K562 (cell line): ENCODE data around the gene FMOD. TPM values are rescaled to one million over a fixed set of nuclear protein-coding genes. Genes with fewer than 3 reads are reported as not detected.

Experiments
- BRD4 ChIP-seq: fragments of 200-600 bp; sonication (generic); IDR thresholded peaks from 2 replicates; pipeline ENCODE4 v1.6.1; 2017; ENCODE audit warnings: inconsistent platforms
- BRD9 ChIP-seq: fragments of 450-650 bp; IDR thresholded peaks from 2 replicates; pipeline ENCODE4 v1.6.1; 2018; ENCODE audit warnings: low read depth; ENCODE audit not compliant: partially characterized antibody
- CBX2 ChIP-seq: fragments of 200-600 bp; sonication (generic); IDR thresholded peaks from one replicate; pipeline ENCODE4 v1.6.1; 2012; ENCODE audit warnings: mild to moderate bottlenecking, low read length, inconsistent platforms; ENCODE audit not compliant: insufficient read depth, poor library complexity, severe bottlenecking
- CBX3 ChIP-seq, 2 experiments: IDR thresholded peaks; 1 replicate in 1 of 2; 2 replicates in 1 of 2; pipeline ENCODE4 v1.6.1; 2012; ENCODE audit warnings: inconsistent platforms in 2 of 2, low read length in 2 of 2, borderline replicate concordance in 1 of 2, control low read depth in 1 of 2
- DDX20 ChIP-seq: fragments of 450-650 bp; IDR thresholded peaks from 2 replicates; pipeline ENCODE4 v1.6.1; 2016; ENCODE audit warnings: missing genetic modification characterization, low read depth, mild to moderate bottlenecking, missing compliant biosample characterization, moderate library complexity
- DIDO1 ChIP-seq: fragments of 450-650 bp; IDR thresholded peaks from 2 replicates; pipeline ENCODE4 v1.6.1; 2016; ENCODE audit warnings: low read depth, missing biosample characterization, missing genetic modification characterization
- E2F3 ChIP-seq: fragments of 250-450 bp; sonication (Bioruptor Pico); IDR thresholded peaks from 2 replicates; pipeline ENCODE4 v1.4.0; 2020; ENCODE audit warnings: mild to moderate bottlenecking
- ERF ChIP-seq: fragments of 450-650 bp; formaldehyde crosslinking; IDR thresholded peaks from 2 replicates; pipeline ENCODE4 v1.4.0; 2020; ENCODE audit warnings: mild to moderate bottlenecking, mixed read lengths
- GABPA ChIP-seq: fragments of 200-800 bp; sonication (Bioruptor generic); conservative IDR thresholded peaks from 2 replicates; pipeline ENCODE4 v1.6.1; 2016; ENCODE audit warnings: low read depth, missing genetic modification characterization, missing compliant biosample characterization
- GATA2 ChIP-seq: sonication (generic); formaldehyde crosslinking; IDR thresholded peaks from 2 replicates; pipeline ENCODE4 v1.4.0; 2020; ENCODE audit warnings: mild to moderate bottlenecking, missing genetic modification reagents
- HMBOX1 ChIP-seq: sonication (generic); IDR thresholded peaks from 2 replicates; pipeline ENCODE4 v1.6.1; 2016
- KDM5B ChIP-seq: fragments of 200-600 bp; sonication (generic); IDR thresholded peaks from 2 replicates; pipeline ENCODE4 v1.6.1; 2012; ENCODE audit warnings: low read depth, mild to moderate bottlenecking, moderate library complexity, low read length, control low read depth, inconsistent platforms; ENCODE audit not compliant: insufficient replicate concordance
- KLF10 ChIP-seq: fragments of 250-450 bp; sonication (Bioruptor Pico); IDR thresholded peaks from 2 replicates; pipeline ENCODE4 v1.6.1; 2021; ENCODE audit warnings: matching md5 sums
- RAD21 ChIP-seq, 2 experiments: fragments of 250-450 bp in 1 of 2; fragments of 450-650 bp in 1 of 2; sonication (Bioruptor Pico) in 1 of 2; formaldehyde crosslinking in 1 of 2; IDR thresholded peaks in 1 of 2; conservative IDR thresholded peaks in 1 of 2; 2 replicates each; pipeline versions ENCODE4 v1.4.0 to v1.8.0; 2020 to 2022; ENCODE audit warnings: mild to moderate bottlenecking in 2 of 2, moderate library complexity in 1 of 2
- SMARCB1 ChIP-seq: IDR thresholded peaks from 2 replicates; pipeline ENCODE4 v1.6.1; 2011; ENCODE audit warnings: improper control_type of control experiment, low read depth; ENCODE audit not compliant: insufficient read length
- SOX6 ChIP-seq: fragments of 450-650 bp; IDR thresholded peaks from 2 replicates; pipeline ENCODE4 v1.6.1; 2014; ENCODE audit warnings: mild to moderate bottlenecking
- SRF ChIP-seq, 2 experiments: fragments of 250-450, 450-650 bp in 1 of 2; sonication (Bioruptor Pico) in 1 of 2; sonication (generic) in 1 of 2; formaldehyde crosslinking; IDR thresholded peaks; 2 replicates each; pipeline versions ENCODE4 v1.5.0 to v1.5.1; 2020 to 2022; ENCODE audit warnings: mild to moderate bottlenecking in 1 of 2, missing genetic modification reagents in 1 of 2
- SRSF7 ChIP-seq: fragments of 200-400 bp; formaldehyde crosslinking; optimal IDR thresholded peaks from 2 replicates; pipeline ENCODE3; 2017; ENCODE audit warnings: mild to moderate bottlenecking, low read depth, low read length
- STAG1 ChIP-seq: sonication (generic); formaldehyde crosslinking; IDR thresholded peaks from 2 replicates; pipeline ENCODE4 v1.5.0; 2020; ENCODE audit warnings: missing genetic modification reagents, borderline replicate concordance
- TOE1 ChIP-seq, 2 experiments: fragments of 450-650 bp in 1 of 2; sonication (generic) in 1 of 2; formaldehyde crosslinking in 1 of 2; IDR thresholded peaks; 2 replicates each; pipeline versions ENCODE4 v1.7.1 to v1.8.0; 2016 to 2022; ENCODE audit warnings: borderline replicate concordance in 2 of 2, mild to moderate bottlenecking in 2 of 2, antibody characterized with exemption in 1 of 2, inconsistent platforms in 1 of 2, low read depth in 1 of 2, missing genetic modification reagents in 1 of 2, moderate library complexity in 1 of 2
- TRIM28 ChIP-seq: fragments of 450-650 bp; IDR thresholded peaks from 2 replicates; pipeline ENCODE4 v1.6.1; 2017
- polyA plus RNA-seq, 8 experiments: library from polyadenylated mRNA; depleted of rRNA in 4 of 8; stranded (reverse) in 5 of 8; unstranded in 3 of 8; fragments of >200 nt; fragmentation: Nextera tagmentation in 2 of 8; fragmentation: Illumina TruSeq in 1 of 8; extraction: Ambion mirVana in 2 of 8; extraction: Trizol in 1 of 8; gene quantifications; 2 replicates each; pipeline versions ENCODE4 v1.2.1 to v1.2.3, GENCODE V29; 2011 to 2014; ENCODE audit warnings: inconsistent platforms in 1 of 8, missing spikeins in 1 of 8
- total RNA-seq, 7 experiments: library from RNA; depleted of rRNA in 6 of 7; stranded (reverse); fragments of >200 nt in 6 of 7; fragmentation: Illumina TruSeq in 2 of 7; extraction: Trizol in 2 of 7; gene quantifications; 2 replicates each; pipeline versions ENCODE4 v1.2.1 to v1.2.3, GENCODE V29; 2011 to 2021; ENCODE audit warnings: low replicate concordance in 1 of 7
- TF ChIP-seq, protein P1 (sequence below): sonication (generic); formaldehyde crosslinking; IDR thresholded peaks from 2 replicates; pipeline ENCODE4 v1.8.1; 2023; ENCODE audit warnings: mild to moderate bottlenecking, missing genetic modification reagents
- TF ChIP-seq, protein P2 (sequence below): fragments of 250-450 bp; sonication (Bioruptor Pico); IDR thresholded peaks from 2 replicates; pipeline ENCODE4 v1.4.0; 2020; ENCODE audit warnings: borderline replicate concordance

FMOD gene
- total and polyA plus RNA-seq, 9 of the 15 experiments (the other 6 are each of a cell fraction or from before 2014, with no cell fraction given) = 0.03 to 0.13 (median 0.03) TPM; not detected in 6

- TF ChIP-seq SRSF7 (no peak), STAG1 (no peak), BRD9 (peak; percentile 58), KLF10 (no peak), ERF (CRISPR knock-in tag) (peak; percentile 36; the same call in 1 of the 2 replicates), SOX6 (peak; percentile 91), GATA2 (CRISPR knock-in tag) (peak; percentile 96), DIDO1 (tag) (no peak), KDM5B (peak; percentile 25), GABPA (tag) (no peak), BRD4 (no peak), RAD21 (CRISPR knock-in tag; conservative IDR thresholded peaks at IDR 0.05 in 1 of 2, IDR thresholded peaks at IDR 0.05 in 1 of 2) (peak; percentile 19 to 44; a peak in 3 of 4 replicates), CBX3 (IDR thresholded peaks at IDR 0.05; ENCODE audit: borderline replicate concordance in 1 of 2, low read length in 2 of 2) (no peak), SMARCB1 (no peak), TRIM28 (no peak), CBX2 (no peak), HMBOX1 (peak; percentile 99), TOE1 (IDR thresholded peaks at IDR 0.05; ENCODE audit: borderline replicate concordance) (peak; percentile 75), TOE1 (CRISPR knock-in tag; IDR thresholded peaks at IDR 0.05; ENCODE audit: borderline replicate concordance, low read depth) (no peak), DDX20 (tag) (no peak), SRF (CRISPR knock-in tag; IDR thresholded peaks at IDR 0.05) (peak in 1 of 2 experiments; percentile 44; a peak in 1 of 4 replicates), E2F3 (no peak)
- TF ChIP-seq, protein P1, sequence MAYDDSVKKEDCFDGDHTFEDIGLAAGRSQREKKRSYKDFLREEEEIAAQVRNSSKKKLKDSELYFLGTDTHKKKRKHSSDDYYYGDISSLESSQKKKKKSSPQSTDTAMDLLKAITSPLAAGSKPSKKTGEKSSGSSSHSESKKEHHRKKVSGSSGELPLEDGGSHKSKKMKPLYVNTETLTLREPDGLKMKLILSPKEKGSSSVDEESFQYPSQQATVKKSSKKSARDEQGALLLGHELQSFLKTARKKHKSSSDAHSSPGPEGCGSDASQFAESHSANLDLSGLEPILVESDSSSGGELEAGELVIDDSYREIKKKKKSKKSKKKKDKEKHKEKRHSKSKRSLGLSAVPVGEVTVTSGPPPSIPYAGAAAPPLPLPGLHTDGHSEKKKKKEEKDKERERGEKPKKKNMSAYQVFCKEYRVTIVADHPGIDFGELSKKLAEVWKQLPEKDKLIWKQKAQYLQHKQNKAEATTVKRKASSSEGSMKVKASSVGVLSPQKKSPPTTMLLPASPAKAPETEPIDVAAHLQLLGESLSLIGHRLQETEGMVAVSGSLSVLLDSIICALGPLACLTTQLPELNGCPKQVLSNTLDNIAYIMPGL = no peak
- TF ChIP-seq, protein P2, sequence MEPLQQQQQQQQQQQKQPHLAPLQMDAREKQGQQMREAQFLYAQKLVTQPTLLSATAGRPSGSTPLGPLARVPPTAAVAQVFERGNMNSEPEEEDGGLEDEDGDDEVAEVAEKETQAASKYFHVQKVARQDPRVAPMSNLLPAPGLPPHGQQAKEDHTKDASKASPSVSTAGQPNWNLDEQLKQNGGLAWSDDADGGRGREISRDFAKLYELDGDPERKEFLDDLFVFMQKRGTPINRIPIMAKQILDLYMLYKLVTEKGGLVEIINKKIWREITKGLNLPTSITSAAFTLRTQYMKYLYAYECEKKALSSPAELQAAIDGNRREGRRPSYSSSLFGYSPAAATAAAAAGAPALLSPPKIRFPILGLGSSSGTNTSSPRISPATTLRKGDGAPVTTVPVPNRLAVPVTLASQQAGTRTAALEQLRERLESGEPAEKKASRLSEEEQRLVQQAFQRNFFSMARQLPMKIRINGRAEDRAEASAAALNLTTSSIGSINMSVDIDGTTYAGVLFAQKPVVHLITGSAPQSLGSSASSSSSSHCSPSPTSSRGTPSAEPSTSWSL (CRISPR knock-in tag) = no peak
Measured at GRCh38 chr1:203306089-203306964, 44.6 kb downstream of the FMOD start (continued).
